ENCODE data around the gene EMB. TPM values are rescaled to one million over a fixed set of nuclear protein-coding genes. Genes with fewer than 3 reads are reported as not detected.

Gene EMB
- total and polyA plus RNA-seq, 2 experiments from 2014 or later: 24.6 to 40.0 TPM

DNA sequence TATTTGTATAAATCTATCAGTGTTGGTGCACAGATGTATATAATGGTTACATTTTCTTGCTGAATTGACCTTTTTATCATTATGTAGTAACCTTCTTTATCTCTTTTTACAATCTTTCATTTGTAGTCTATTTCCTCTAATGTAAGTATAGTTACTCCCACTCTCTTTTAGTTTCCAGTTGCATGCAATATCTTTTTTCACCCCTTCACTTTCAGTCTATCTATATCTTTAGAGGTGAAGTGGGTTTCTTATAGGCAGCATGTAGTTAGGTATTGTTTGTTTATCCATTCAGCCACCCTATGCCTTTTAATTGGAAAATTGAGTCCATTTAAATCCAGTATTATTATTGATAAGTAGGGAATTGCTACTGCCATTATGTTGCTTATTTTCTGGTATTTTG lies 6.1 kb upstream of the EMB start:
- H3K4me2 ChIP-seq: no peak overlapping the region
- no peak overlapping the region for H3K4me3 Mint-ChIP-seq
- peaks cover 3% of the 10 kb centered on the region; the same call in 1 of the 2 replicates for H3K9me2 ChIP-seq (ENCODE audit: insufficient read depth)
- no peaks in the 10 kb centered on the region; the same call in 2 of the 3 replicates for H3K36me3 Mint-ChIP-seq (ENCODE audit: low read depth)
- H3K79me2 ChIP-seq (replicated peaks; ENCODE audit: insufficient read depth): no peaks in the 10 kb centered on the region
- DNase-seq (ENCODE audit: low spot score): no peak
- H3K4me1 ChIP-seq (ENCODE audit: insufficient read depth): no peaks in the 10 kb centered on the region
- H3K27ac Mint-ChIP-seq: no peak overlapping the region
- H3K27ac ChIP-seq (ENCODE audit: low read depth): no peak overlapping the region
- no peaks in the 10 kb centered on the region for H3F3A ChIP-seq (replicated peaks; ENCODE audit: low read depth)
- H3K9me3 Mint-ChIP-seq: peaks cover 17% of the 10 kb centered on the region
- H3K4me3 ChIP-seq: no peak overlapping the region
- peaks cover 3% of the 10 kb centered on the region; the same call in 1 of the 3 replicates for H3K4me1 Mint-ChIP-seq
- H3K27me3 ChIP-seq (ENCODE audit: insufficient read depth): no peaks in the 10 kb centered on the region
- H4K20me1 ChIP-seq (replicated peaks; ENCODE audit: insufficient read depth): no peaks in the 10 kb centered on the region
- ATAC-seq: no peak
- H3K27me3 Mint-ChIP-seq (ENCODE audit: insufficient read depth, low read depth, poor library complexity): no peaks in the 10 kb centered on the region
- no peaks in the 10 kb centered on the region for H3K36me3 ChIP-seq (ENCODE audit: insufficient read depth)
- TF ChIP-seq ZNF462 (CRISPR knock-in tag; IDR thresholded peaks at IDR 0.05) (no peak), JUNB (IDR thresholded peaks at IDR 0.05; ENCODE audit: unreplicated experiment) (no peak), ZNF331 (CRISPR knock-in tag; IDR thresholded peaks at IDR 0.05; ENCODE audit: low read depth) (no peak), EZH2 (IDR thresholded peaks at IDR 0.05; ENCODE audit: low read depth, unreplicated experiment) (no peak), POLR2AphosphoS5 (IDR thresholded peaks at IDR 0.05; ENCODE audit: low read depth) (no peak), REST (IDR thresholded peaks at IDR 0.05; ENCODE audit: unreplicated experiment) (no peak), ETS1 (IDR thresholded peaks at IDR 0.05) (no peak), STAT1 (IDR thresholded peaks at IDR 0.05; ENCODE audit: unreplicated experiment) (no peak), CREB1 (CRISPR knock-in tag; IDR thresholded peaks at IDR 0.05; ENCODE audit: low read depth) (no peak), NANOG (IDR thresholded peaks at IDR 0.05; ENCODE audit: borderline replicate concordance) (no peak), EZH2phosphoT487 (IDR thresholded peaks at IDR 0.05; ENCODE audit: unreplicated experiment) (no peak), ZNF114 (CRISPR knock-in tag; IDR thresholded peaks at IDR 0.05) (no peak)
- TF ChIP-seq, protein P1, sequence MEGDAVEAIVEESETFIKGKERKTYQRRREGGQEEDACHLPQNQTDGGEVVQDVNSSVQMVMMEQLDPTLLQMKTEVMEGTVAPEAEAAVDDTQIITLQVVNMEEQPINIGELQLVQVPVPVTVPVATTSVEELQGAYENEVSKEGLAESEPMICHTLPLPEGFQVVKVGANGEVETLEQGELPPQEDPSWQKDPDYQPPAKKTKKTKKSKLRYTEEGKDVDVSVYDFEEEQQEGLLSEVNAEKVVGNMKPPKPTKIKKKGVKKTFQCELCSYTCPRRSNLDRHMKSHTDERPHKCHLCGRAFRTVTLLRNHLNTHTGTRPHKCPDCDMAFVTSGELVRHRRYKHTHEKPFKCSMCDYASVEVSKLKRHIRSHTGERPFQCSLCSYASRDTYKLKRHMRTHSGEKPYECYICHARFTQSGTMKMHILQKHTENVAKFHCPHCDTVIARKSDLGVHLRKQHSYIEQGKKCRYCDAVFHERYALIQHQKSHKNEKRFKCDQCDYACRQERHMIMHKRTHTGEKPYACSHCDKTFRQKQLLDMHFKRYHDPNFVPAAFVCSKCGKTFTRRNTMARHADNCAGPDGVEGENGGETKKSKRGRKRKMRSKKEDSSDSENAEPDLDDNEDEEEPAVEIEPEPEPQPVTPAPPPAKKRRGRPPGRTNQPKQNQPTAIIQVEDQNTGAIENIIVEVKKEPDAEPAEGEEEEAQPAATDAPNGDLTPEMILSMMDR (conservative IDR thresholded peaks at IDR 0.05; ENCODE audit: low read depth in 2 of 2): no peak
- no peak overlapping the region for H2AFZ ChIP-seq
